H1 (cell line): ENCODE measurements around the gene BCL2. TPM values are rescaled to one million over a fixed set of nuclear protein-coding genes. Genes with fewer than 3 reads are reported as not detected.

Source experiments
- CTCF ChIA-PET: fragments of 300-600 bp; sonication (Branson Sonifier 250); formaldehyde crosslinking; loops from one replicate; lab custom pipeline; 2021; ENCODE audit not compliant: partially characterized antibody; lab: Charles Lee
- POLR2A ChIA-PET: fragments of 300-600 bp; sonication (Branson Sonifier 250); formaldehyde crosslinking; loops from one replicate; lab custom pipeline; 2021; ENCODE audit warnings: inconsistent platforms; ENCODE audit not compliant: partially characterized antibody; lab: Charles Lee
- DNase-seq, 2 experiments: peaks; one replicate each; pipeline versions ENCODE4 v3.0.0 to v3.0.0-alpha.2; 2010 to 2022; ENCODE audit warnings: low spot score in 2 of 2, low read depth in 1 of 2, mixed read lengths in 1 of 2
- FAIRE-seq: peaks from 2 replicates; lab custom pipeline; 2011; peaks lifted over from hg19 to GRCh38; lab: Jason Lieb, UNC
- H2AFZ ChIP-seq: 2 replicates; pipeline ENCODE4 v1.8.1; 2012; ENCODE audit warnings: low read length, inconsistent platforms
- H2AK5ac ChIP-seq: 2 replicates; pipeline ENCODE4 v1.6.1; 2013; ENCODE audit warnings: low read depth, low read length
- H2BK120ac ChIP-seq: replicated peaks from 2 replicates; pipeline ENCODE3; 2013; ENCODE audit warnings: low read depth, low read length, inconsistent platforms
- H2BK12ac ChIP-seq: 2 replicates; pipeline ENCODE4 v1.6.1; 2013; ENCODE audit warnings: low read depth, low read length
- H2BK15ac ChIP-seq: 2 replicates; pipeline ENCODE4 v1.6.1; 2013; ENCODE audit warnings: low read length
- H2BK20ac ChIP-seq: 2 replicates; pipeline ENCODE4 v1.6.1; 2013; ENCODE audit warnings: low read length
- H2BK5ac ChIP-seq: 2 replicates; pipeline ENCODE4 v1.6.1; 2013; ENCODE audit warnings: low read depth, low read length
- H3K14ac ChIP-seq: 2 replicates; pipeline ENCODE4 v1.6.1; 2013; ENCODE audit warnings: inconsistent platforms; ENCODE audit not compliant: insufficient read length
- H3K18ac ChIP-seq: 2 replicates; pipeline ENCODE4 v1.6.1; 2013; ENCODE audit warnings: low read length; ENCODE audit errors: extremely low read depth
- H3K23ac ChIP-seq: 2 replicates; pipeline ENCODE4 v1.6.1; 2013; ENCODE audit warnings: inconsistent platforms; ENCODE audit not compliant: insufficient read length
- H3K23me2 ChIP-seq: 2 replicates; pipeline ENCODE4 v1.6.1; 2013; ENCODE audit warnings: low read depth, low read length
- H3K27ac ChIP-seq: 2 replicates; pipeline ENCODE4 v1.6.1; 2011; ENCODE audit warnings: low read depth, low read length, inconsistent platforms
- H3K27me3 ChIP-seq, 4 experiments: replicated peaks in 1 of 4; 1 replicate in 1 of 4; 2 replicates in 3 of 4; pipeline versions ENCODE4 v1.6.1 to v1.8.1; 2011 to 2013; ENCODE audit warnings: low read length in 3 of 4, mild to moderate bottlenecking in 3 of 4, inconsistent platforms in 2 of 4, mixed read lengths in 2 of 4, moderate library complexity in 1 of 4; ENCODE audit not compliant: control insufficient read depth in 3 of 4, insufficient read depth in 3 of 4; ENCODE audit errors: extremely low read depth in 1 of 4
- H3K36me3 ChIP-seq, 4 experiments: 2 replicates each; pipeline versions ENCODE4 v1.6.1 to v1.8.1; 2011 to 2013; ENCODE audit warnings: mild to moderate bottlenecking in 4 of 4, low read length in 3 of 4, moderate library complexity in 2 of 4, control low read depth in 1 of 4, inconsistent platforms in 1 of 4; ENCODE audit not compliant: insufficient read depth in 4 of 4, control insufficient read depth in 2 of 4
- H3K4ac ChIP-seq: replicated peaks from 2 replicates; pipeline ENCODE3; 2013; ENCODE audit warnings: low read length, low read depth, mixed read lengths, inconsistent platforms; ENCODE audit not compliant: insufficient read length
- H3K4me1 ChIP-seq, 4 experiments: replicated peaks in 1 of 4; 1 replicate in 1 of 4; 2 replicates in 3 of 4; pipeline versions ENCODE4 v1.6.1 to v1.8.1; 2011 to 2013; ENCODE audit warnings: low read length in 3 of 4, inconsistent platforms in 2 of 4, mixed read lengths in 1 of 4; ENCODE audit not compliant: insufficient read depth in 4 of 4, control insufficient read depth in 3 of 4
- H3K4me2 ChIP-seq, 2 experiments: 2 replicates each; pipeline versions ENCODE4 v1.6.1 to v1.8.1; 2011 to 2013; ENCODE audit warnings: low read depth in 2 of 2, low read length in 2 of 2, control low read depth in 1 of 2, inconsistent platforms in 1 of 2, mild to moderate bottlenecking in 1 of 2; ENCODE audit not compliant: insufficient read depth in 1 of 2
- H3K4me3 ChIP-seq, 4 experiments: fragments of 200-600, 300-600 bp in 1 of 4; sonication (generic), shearing (Covaris generic), sonication (Bioruptor Twin) in 1 of 4; 2 replicates each; pipeline versions ENCODE4 v1.5.1 to v1.8.1; 2011 to 2016; ENCODE audit warnings: low read length in 4 of 4, low read depth in 3 of 4, control low read depth in 2 of 4, inconsistent platforms in 2 of 4, mild to moderate bottlenecking in 2 of 4, mixed read lengths in 1 of 4, moderate library complexity in 1 of 4; ENCODE audit not compliant: insufficient read depth in 2 of 4; ENCODE audit errors: extremely low read depth in 1 of 4
- H3K56ac ChIP-seq: replicated peaks from 2 replicates; pipeline ENCODE3; 2013; ENCODE audit warnings: low read depth, mild to moderate bottlenecking, mixed read lengths, low read length, inconsistent platforms; ENCODE audit not compliant: insufficient read length
- H3K79me1 ChIP-seq: 2 replicates; pipeline ENCODE4 v1.6.1; 2013; ENCODE audit warnings: low read depth, low read length, control low read depth
- H3K79me2 ChIP-seq, 2 experiments: 2 replicates each; pipeline versions ENCODE4 v1.6.1 to v1.8.1; 2012 to 2013; ENCODE audit warnings: low read length in 2 of 2, mild to moderate bottlenecking in 2 of 2, inconsistent platforms in 1 of 2; ENCODE audit not compliant: insufficient read depth in 2 of 2, control insufficient read depth in 1 of 2
- H3K9ac ChIP-seq, 4 experiments: replicated peaks in 1 of 4; 1 replicate in 1 of 4; 2 replicates in 3 of 4; pipeline versions ENCODE4 v1.6.1 to v1.8.1; 2011 to 2013; ENCODE audit warnings: low read depth in 3 of 4, low read length in 3 of 4, control low read depth in 2 of 4, mild to moderate bottlenecking in 2 of 4, moderate library complexity in 2 of 4, inconsistent platforms in 1 of 4; ENCODE audit errors: extremely low read depth in 1 of 4
- H3K9me3 ChIP-seq, 2 experiments: 2 replicates each; pipeline versions ENCODE4 v1.6.1 to v1.8.1; 2012 to 2013; ENCODE audit warnings: mild to moderate bottlenecking in 2 of 2, moderate library complexity in 2 of 2, control low read depth in 1 of 2, inconsistent platforms in 1 of 2, low read depth in 1 of 2, low read length in 1 of 2, mixed read lengths in 1 of 2; ENCODE audit not compliant: insufficient read depth in 2 of 2
- H4K20me1 ChIP-seq, 2 experiments: replicated peaks in 1 of 2; 2 replicates each; pipeline versions ENCODE3 to v1.8.1; 2011 to 2013; ENCODE audit warnings: inconsistent platforms in 2 of 2, low read length in 2 of 2, mild to moderate bottlenecking in 1 of 2; ENCODE audit not compliant: insufficient read depth in 2 of 2, control insufficient read depth in 1 of 2
- H4K5ac ChIP-seq: 2 replicates; pipeline ENCODE4 v1.6.1; 2013; ENCODE audit warnings: low read length, low read depth, mixed read lengths, inconsistent platforms; ENCODE audit not compliant: insufficient read length
- H4K8ac ChIP-seq: 2 replicates; pipeline ENCODE4 v1.8.0; 2013; ENCODE audit warnings: mild to moderate bottlenecking, moderate library complexity, low read length, inconsistent platforms; ENCODE audit not compliant: insufficient read depth; ENCODE audit errors: extremely low read depth
- H4K91ac ChIP-seq: replicated peaks from 2 replicates; pipeline ENCODE3; 2013; ENCODE audit warnings: low read length, mixed read lengths, inconsistent platforms; ENCODE audit not compliant: insufficient read length
- BCL11A ChIP-seq, 2 experiments: IDR thresholded peaks; one replicate each; pipeline ENCODE4 v1.6.1; 2011; ENCODE audit warnings: low read depth in 2 of 2, low read length in 2 of 2, mild to moderate bottlenecking in 2 of 2
- CHD1 ChIP-seq: IDR thresholded peaks from 2 replicates; pipeline ENCODE4 v1.6.1; 2012; ENCODE audit warnings: low read depth, low read length, improper control_type of control experiment
- JUN ChIP-seq: IDR thresholded peaks from 2 replicates; pipeline ENCODE4 v1.6.1; 2011; ENCODE audit warnings: low read depth, mild to moderate bottlenecking, improper control_type of control experiment, low read length
- KDM4A ChIP-seq: IDR thresholded peaks from one replicate; pipeline ENCODE4 v1.7.1; 2012; ENCODE audit warnings: low read depth, mild to moderate bottlenecking, moderate library complexity, low read length, inconsistent platforms; ENCODE audit not compliant: severe bottlenecking
- USF2 ChIP-seq: IDR thresholded peaks from 2 replicates; pipeline ENCODE4 v1.6.1; 2011; ENCODE audit warnings: low read length, improper control_type of control experiment
- ZNF274 ChIP-seq: IDR thresholded peaks from 2 replicates; pipeline ENCODE4 v1.7.0; 2012; ENCODE audit warnings: low read length, borderline replicate concordance; ENCODE audit errors: extremely low read depth
- WGBS, 2 experiments: shearing (Covaris generic) in 1 of 2; methylation state at CpG; one replicate each; pipeline versions ENCODE4 v1.1.6 to v1.1.7; 2013 to 2015; ENCODE audit warnings: low lambda C conversion rate in 2 of 2, mixed read lengths in 2 of 2, inconsistent platforms in 1 of 2, low coverage in 1 of 2, missing lambda C conversion rate in 1 of 2; ENCODE audit not compliant: insufficient replicate concordance in 2 of 2, insufficient coverage in 1 of 2, insufficient read length in 1 of 2; ENCODE audit errors: extremely low coverage in 1 of 2, missing lambda C conversion rate in 1 of 2; 5-methylcytosine and 5-hydroxymethylcytosine counted together
- polyA plus RNA-seq, 7 experiments: library from polyadenylated mRNA; depleted of rRNA in 3 of 7; stranded (reverse) in 5 of 7; unstranded in 2 of 7; fragments of >200 nt in 5 of 7; fragments of 200-250 nt in 2 of 7; gene quantifications; 1 replicate in 5 of 7; 2 replicates in 1 of 7; 4 replicates in 1 of 7; pipeline versions ENCODE4 v1.2.1 to v1.2.3, GENCODE V29; 2011 to 2013; ENCODE audit warnings: missing spikeins in 2 of 7, mixed read lengths in 2 of 7
- total RNA-seq: library from RNA; stranded (reverse); fragmentation: NEBNext Ultra II Directional; extraction: Animal tissue kit (Norgen Biotek cat#: 25700); gene quantifications from 2 replicates; pipeline ENCODE4 v1.2.1, GENCODE V29; 2021
- TF ChIP-seq, protein P1 (sequence below), 3 experiments: IDR thresholded peaks; 1 replicate in 2 of 3; 2 replicates in 1 of 3; pipeline versions ENCODE4 v1.5.1 to v1.6.1; 2011; ENCODE audit warnings: low read length in 3 of 3, mild to moderate bottlenecking in 3 of 3, inconsistent platforms in 2 of 3, low read depth in 1 of 3, moderate library complexity in 1 of 3; ENCODE audit not compliant: insufficient read depth in 1 of 3; ENCODE audit errors: control extremely low read depth in 1 of 3
- TF ChIP-seq, protein P2 (sequence below): IDR thresholded peaks from 2 replicates; pipeline ENCODE4 v1.6.1; 2012; ENCODE audit warnings: inconsistent platforms

The BCL2 gene
- total and polyA plus RNA-seq, 2 of the 8 experiments (the other 6 are each of a cell fraction or from before 2014, with no cell fraction given): 0.59 to 4.5 TPM

DNA sequence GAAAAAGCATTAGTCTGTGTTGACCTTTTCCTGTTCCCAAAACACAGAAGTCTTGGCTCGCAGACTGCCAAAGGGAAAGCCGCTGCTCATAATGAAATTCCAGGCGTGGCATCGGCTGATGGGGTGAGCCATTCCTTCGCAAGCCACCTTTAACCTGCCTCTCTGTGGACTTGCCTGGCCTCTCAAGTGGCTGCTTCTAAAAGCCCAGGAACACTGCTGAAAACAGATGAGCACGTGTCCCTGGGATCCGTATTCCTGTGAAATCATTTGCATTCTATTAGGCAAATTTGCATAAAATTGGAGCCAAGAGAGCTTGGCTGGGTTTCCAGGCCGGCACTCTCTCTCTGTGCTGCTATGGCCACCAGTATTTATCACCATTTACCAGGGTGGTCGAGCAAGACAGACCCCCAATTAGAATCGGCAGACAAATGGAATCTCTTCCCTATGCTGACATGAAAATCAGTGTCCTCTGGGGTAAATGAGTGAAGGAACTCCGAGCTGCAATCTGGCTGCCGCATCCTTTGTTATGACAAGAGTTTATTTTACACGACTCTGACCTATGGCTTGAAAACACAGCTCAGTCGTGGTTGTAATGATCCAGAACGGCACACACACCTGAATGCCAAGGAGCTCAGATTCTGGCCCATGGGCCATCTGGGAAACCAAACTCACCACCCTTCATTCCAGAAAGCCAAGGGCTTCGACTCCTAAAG lies 21.7 kb downstream of the BCL2 start:
- Histone ChIP-seq H3K79me2 (no peaks in the 10 kb centered on the region), H2AK5ac (no peak overlapping the region), H3K27me3 (no peaks in the 10 kb centered on the region), H3K27ac (no peak overlapping the region), H3K9me3 (no peaks in the 10 kb centered on the region), H3K4me2 (no peak overlapping the region; a peak in 1 of 4 replicates), H3K4me1 (peaks cover 4 to 6% (median 5%) of the 10 kb centered on the region in 4 experiments; a peak in 4 of 7 replicates), H3K4ac (no peak overlapping the region), H2BK120ac (no peak overlapping the region), H3K4me3 (no peak overlapping the region), H4K20me1 (no peaks in the 10 kb centered on the region), H3K56ac (no peak overlapping the region), H3K23me2 (no peaks in the 10 kb centered on the region), H3K36me3 (no peaks in the 10 kb centered on the region)
- CTCF ChIA-PET: interaction anchor here (0.6 to 2.2 kb wide), 8 partner anchors 9 to 469 kb away, joined by 3 to 9 read pairs (median 3); no protein-coding TSS in a partner anchor
- WGBS, 2 experiments: 75% methylated on average over 16 of the region's 16 CpGs; no CpG with 5 or more reads in 1 of the 2 experiments
- TF ChIP-seq, protein P1, sequence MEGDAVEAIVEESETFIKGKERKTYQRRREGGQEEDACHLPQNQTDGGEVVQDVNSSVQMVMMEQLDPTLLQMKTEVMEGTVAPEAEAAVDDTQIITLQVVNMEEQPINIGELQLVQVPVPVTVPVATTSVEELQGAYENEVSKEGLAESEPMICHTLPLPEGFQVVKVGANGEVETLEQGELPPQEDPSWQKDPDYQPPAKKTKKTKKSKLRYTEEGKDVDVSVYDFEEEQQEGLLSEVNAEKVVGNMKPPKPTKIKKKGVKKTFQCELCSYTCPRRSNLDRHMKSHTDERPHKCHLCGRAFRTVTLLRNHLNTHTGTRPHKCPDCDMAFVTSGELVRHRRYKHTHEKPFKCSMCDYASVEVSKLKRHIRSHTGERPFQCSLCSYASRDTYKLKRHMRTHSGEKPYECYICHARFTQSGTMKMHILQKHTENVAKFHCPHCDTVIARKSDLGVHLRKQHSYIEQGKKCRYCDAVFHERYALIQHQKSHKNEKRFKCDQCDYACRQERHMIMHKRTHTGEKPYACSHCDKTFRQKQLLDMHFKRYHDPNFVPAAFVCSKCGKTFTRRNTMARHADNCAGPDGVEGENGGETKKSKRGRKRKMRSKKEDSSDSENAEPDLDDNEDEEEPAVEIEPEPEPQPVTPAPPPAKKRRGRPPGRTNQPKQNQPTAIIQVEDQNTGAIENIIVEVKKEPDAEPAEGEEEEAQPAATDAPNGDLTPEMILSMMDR (IDR thresholded peaks at IDR 0.05; ENCODE audit: control extremely low read depth in 1 of 3, insufficient read depth in 1 of 3, low read depth in 1 of 3, low read length in 3 of 3): no peak
- TF ChIP-seq, protein P2, sequence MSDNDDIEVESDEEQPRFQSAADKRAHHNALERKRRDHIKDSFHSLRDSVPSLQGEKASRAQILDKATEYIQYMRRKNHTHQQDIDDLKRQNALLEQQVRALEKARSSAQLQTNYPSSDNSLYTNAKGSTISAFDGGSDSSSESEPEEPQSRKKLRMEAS: no peak
- TF ChIP-seq CHD1 (no peak), JUN (no peak), BCL11A (IDR thresholded peaks at IDR 0.05; ENCODE audit: low read depth in 2 of 2, low read length in 2 of 2) (no peak), USF2 (no peak), KDM4A (no peak), ZNF274 (no peak)
- TF ChIP-seq, all 59 proteins: peak for 0
- Histone ChIP-seq H2BK12ac (0 out of 2 replicates have a peak overlapping the region, but pooled peaks have one; percentile 6), H3K23ac (no peak overlapping the region), H4K8ac (no peak overlapping the region), H2AFZ (no peak overlapping the region), H3K9ac (no peak overlapping the region), H4K5ac (no peak overlapping the region), H2BK15ac (no peak overlapping the region), H4K91ac (no peak overlapping the region), H3K79me1 (no peaks in the 10 kb centered on the region), H2BK20ac (0 out of 2 replicates have a peak overlapping the region, but pooled peaks have one; percentile 2), H3K18ac (no peak overlapping the region), H3K14ac (no peak overlapping the region), H2BK5ac (no peak overlapping the region)
- FAIRE-seq (no peak), DNase-seq (no peak)
- POLR2A ChIA-PET: no interaction called here
